Loucy (cell line): ENCODE results near the gene IER3.

ENCODE experiments used
- CTCF ChIP-seq: fragments of 200-600 bp; sonication (generic); conservative IDR thresholded peaks from 2 replicates; pipeline ENCODE4 v1.5.1; 2014; ENCODE audit warnings: mild to moderate bottlenecking, antibody characterized with exemption, low read length
- EZH2phosphoT487 ChIP-seq: fragments of 200-600 bp; IDR thresholded peaks from 2 replicates; pipeline ENCODE4 v1.6.1; 2018; ENCODE audit warnings: antibody characterized with exemption, mild to moderate bottlenecking, moderate library complexity, borderline replicate concordance

- TF ChIP-seq CTCF: no peak
- TF ChIP-seq EZH2phosphoT487: no peak
Measured at GRCh38 chr6:30707281-30707850, 37.0 kb downstream of the IER3 start.
